WTC11 (cell line): Measurements from ENCODE around the gene VPS8. TPM values are rescaled to one million over a fixed set of nuclear protein-coding genes. Genes with fewer than 3 reads are reported as not detected.

ENCODE experiments used
- ATAC-seq: fragments of 200-7000 bp; cut with Tn5 transposase; 2 replicates; pipeline ENCODE4 v1.10.0; 2021; ENCODE audit warnings: mild to moderate bottlenecking, moderate library complexity
- CTCF ChIA-PET: fragments of 300-600 bp; sonication (Branson Sonifier 250); formaldehyde crosslinking; loops from one replicate; lab custom pipeline; 2021; ENCODE audit warnings: antibody characterized with exemption; lab: Charles Lee
- POLR2A ChIA-PET: fragments of 350-600 bp; sonication (Branson Sonifier 250); formaldehyde crosslinking; loops from one replicate; lab custom pipeline; 2021; ENCODE audit warnings: antibody characterized with exemption; lab: Charles Lee
- DNase-seq: peaks from one replicate; pipeline ENCODE4 v3.0.0; 2021; ENCODE audit warnings: low spot score
- H3K27ac Mint-ChIP-seq: 2 replicates; pipeline ENCODE4 v1.8.0; 2021; ENCODE audit warnings: mixed read lengths
- H3K27me3 Mint-ChIP-seq: 2 replicates; pipeline ENCODE4 v1.8.0; 2021; ENCODE audit warnings: low read depth, mild to moderate bottlenecking, moderate library complexity, mixed read lengths
- H3K36me3 Mint-ChIP-seq: 2 replicates; pipeline ENCODE4 v1.8.0; 2021; ENCODE audit warnings: mixed read lengths
- H3K4me1 Mint-ChIP-seq: 2 replicates; pipeline ENCODE4 v1.8.0; 2022; ENCODE audit warnings: mixed read lengths
- H3K4me3 Mint-ChIP-seq: 2 replicates; pipeline ENCODE4 v1.8.0; 2021; ENCODE audit warnings: mild to moderate bottlenecking, moderate library complexity, mixed read lengths
- H3K9me3 Mint-ChIP-seq: 2 replicates; pipeline ENCODE4 v1.8.0; 2021; ENCODE audit warnings: mixed read lengths
- GABPB1 ChIP-seq: sonication (generic); formaldehyde crosslinking; IDR thresholded peaks from 2 replicates; pipeline ENCODE4 v1.8.1; 2023; ENCODE audit warnings: mild to moderate bottlenecking, missing genetic modification reagents
- GRHL2 ChIP-seq: fragments of 250-450 bp; sonication (Bioruptor Pico); IDR thresholded peaks from 2 replicates; pipeline ENCODE4 v1.8.0; 2022; ENCODE audit warnings: mild to moderate bottlenecking, moderate library complexity; ENCODE audit not compliant: insufficient replicate concordance, severe bottlenecking
- KAT7 ChIP-seq: sonication (generic); formaldehyde crosslinking; IDR thresholded peaks from 2 replicates; pipeline ENCODE4 v1.8.1; 2023; ENCODE audit warnings: missing genetic modification reagents, mild to moderate bottlenecking, borderline replicate concordance
- SOX15 ChIP-seq: fragments of 250-450 bp; sonication (Bioruptor Pico); IDR thresholded peaks from 2 replicates; pipeline ENCODE4 v1.9.0; 2021; ENCODE audit warnings: mild to moderate bottlenecking
- TCF7 ChIP-seq: sonication (generic); formaldehyde crosslinking; IDR thresholded peaks from 2 replicates; pipeline ENCODE4 v1.8.0; 2022; ENCODE audit warnings: mild to moderate bottlenecking, low read depth, missing genetic modification reagents, moderate library complexity
- TP53 ChIP-seq: sonication (generic); formaldehyde crosslinking; IDR thresholded peaks from 2 replicates; pipeline ENCODE4 v1.8.1; 2023; ENCODE audit warnings: mild to moderate bottlenecking, missing genetic modification reagents
- ZBTB21 ChIP-seq: sonication (generic); formaldehyde crosslinking; IDR thresholded peaks from 2 replicates; pipeline ENCODE4 v1.8.1; 2023; ENCODE audit warnings: mild to moderate bottlenecking, missing genetic modification reagents, borderline replicate concordance
- ZNF121 ChIP-seq: sonication (generic); formaldehyde crosslinking; IDR thresholded peaks from 2 replicates; pipeline ENCODE4 v1.8.0; 2023; ENCODE audit warnings: missing genetic modification reagents
- ZNF219 ChIP-seq: sonication (generic); formaldehyde crosslinking; IDR thresholded peaks from 2 replicates; pipeline ENCODE4 v1.8.0; 2023; ENCODE audit warnings: missing genetic modification reagents, mild to moderate bottlenecking, borderline replicate concordance
- ZNF317 ChIP-seq: sonication (generic); formaldehyde crosslinking; IDR thresholded peaks from 2 replicates; pipeline ENCODE4 v1.8.1; 2023; ENCODE audit warnings: low read depth, mild to moderate bottlenecking, moderate library complexity, missing genetic modification reagents, borderline replicate concordance
- total RNA-seq: library from RNA; stranded (reverse); gene quantifications from 3 replicates; pipeline ENCODE4 v1.2.3, GENCODE V29; 2021
- TF ChIP-seq, protein P1 (sequence below): sonication (generic); formaldehyde crosslinking; IDR thresholded peaks from 2 replicates; pipeline ENCODE4 v1.8.1; 2023; ENCODE audit warnings: mild to moderate bottlenecking, missing genetic modification reagents
- TF ChIP-seq, protein P2 (sequence below): fragments of 250-450 bp; sonication (Bioruptor Pico); IDR thresholded peaks from 2 replicates; pipeline ENCODE4 v2.1.2; 2022; ENCODE audit warnings: mild to moderate bottlenecking, moderate library complexity
- TF ChIP-seq, protein P3 (sequence below): sonication (generic); formaldehyde crosslinking; IDR thresholded peaks from 2 replicates; pipeline ENCODE4 v1.8.1; 2023; ENCODE audit warnings: mild to moderate bottlenecking, missing genetic modification reagents, borderline replicate concordance
- TF ChIP-seq, protein P4 (sequence below): sonication (generic); formaldehyde crosslinking; IDR thresholded peaks from 2 replicates; pipeline ENCODE4 v1.8.1; 2022; ENCODE audit warnings: mild to moderate bottlenecking, moderate library complexity, missing genetic modification reagents
- TF ChIP-seq, protein P5 (sequence below): sonication (generic); formaldehyde crosslinking; IDR thresholded peaks from 2 replicates; pipeline ENCODE4 v1.8.1; 2023; ENCODE audit warnings: mild to moderate bottlenecking, moderate library complexity, missing genetic modification reagents
- TF ChIP-seq, protein P6 (sequence below): fragments of 250-450 bp; sonication (Bioruptor Pico); IDR thresholded peaks from 2 replicates; pipeline ENCODE4 v1.9.0; 2021; ENCODE audit warnings: mild to moderate bottlenecking
- TF ChIP-seq, protein P7 (sequence below): sonication (generic); formaldehyde crosslinking; IDR thresholded peaks from 2 replicates; pipeline ENCODE4 v1.8.1; 2023; ENCODE audit warnings: mild to moderate bottlenecking, missing genetic modification reagents, moderate library complexity
- TF ChIP-seq, protein P8 (sequence below): sonication (generic); formaldehyde crosslinking; IDR thresholded peaks from 2 replicates; pipeline ENCODE4 v1.8.1; 2022; ENCODE audit warnings: low read depth, mild to moderate bottlenecking, moderate library complexity, missing genetic modification reagents, borderline replicate concordance
- TF ChIP-seq, protein P9 (sequence below): sonication (generic); formaldehyde crosslinking; IDR thresholded peaks from 2 replicates; pipeline ENCODE4 v1.8.1; 2022; ENCODE audit warnings: low read depth, missing genetic modification reagents, borderline replicate concordance

VPS8 gene
- total RNA-seq, 1 experiment from 2014 or later: 44.9 TPM

DNA sequence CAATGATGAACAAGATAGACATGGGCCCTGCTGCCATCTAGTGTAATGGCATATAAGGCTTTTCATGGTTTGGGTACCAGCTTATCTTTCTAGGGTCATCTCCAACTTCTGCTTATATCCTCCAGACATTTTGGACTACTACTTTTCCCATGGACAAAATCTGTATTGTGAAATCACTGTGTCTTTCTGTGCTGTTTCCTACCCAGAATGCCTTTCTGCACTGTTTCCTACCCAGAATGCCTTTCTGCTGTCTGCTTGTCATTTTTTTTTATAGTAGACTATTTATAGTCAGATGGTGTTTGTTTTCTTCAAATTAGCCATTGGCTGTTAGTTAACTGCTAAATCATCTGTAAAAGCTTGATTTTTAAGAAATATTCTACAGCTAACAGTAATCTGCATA is 20.1 kb downstream of the VPS8 start (continued):
- TF ChIP-seq GRHL2 (CRISPR knock-in tag) (no peak), ZNF317 (no peak), ZBTB21 (no peak)
- TF ChIP-seq, protein P1, sequence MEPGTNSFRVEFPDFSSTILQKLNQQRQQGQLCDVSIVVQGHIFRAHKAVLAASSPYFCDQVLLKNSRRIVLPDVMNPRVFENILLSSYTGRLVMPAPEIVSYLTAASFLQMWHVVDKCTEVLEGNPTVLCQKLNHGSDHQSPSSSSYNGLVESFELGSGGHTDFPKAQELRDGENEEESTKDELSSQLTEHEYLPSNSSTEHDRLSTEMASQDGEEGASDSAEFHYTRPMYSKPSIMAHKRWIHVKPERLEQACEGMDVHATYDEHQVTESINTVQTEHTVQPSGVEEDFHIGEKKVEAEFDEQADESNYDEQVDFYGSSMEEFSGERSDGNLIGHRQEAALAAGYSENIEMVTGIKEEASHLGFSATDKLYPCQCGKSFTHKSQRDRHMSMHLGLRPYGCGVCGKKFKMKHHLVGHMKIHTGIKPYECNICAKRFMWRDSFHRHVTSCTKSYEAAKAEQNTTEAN: no peak
- TF ChIP-seq, protein P2, sequence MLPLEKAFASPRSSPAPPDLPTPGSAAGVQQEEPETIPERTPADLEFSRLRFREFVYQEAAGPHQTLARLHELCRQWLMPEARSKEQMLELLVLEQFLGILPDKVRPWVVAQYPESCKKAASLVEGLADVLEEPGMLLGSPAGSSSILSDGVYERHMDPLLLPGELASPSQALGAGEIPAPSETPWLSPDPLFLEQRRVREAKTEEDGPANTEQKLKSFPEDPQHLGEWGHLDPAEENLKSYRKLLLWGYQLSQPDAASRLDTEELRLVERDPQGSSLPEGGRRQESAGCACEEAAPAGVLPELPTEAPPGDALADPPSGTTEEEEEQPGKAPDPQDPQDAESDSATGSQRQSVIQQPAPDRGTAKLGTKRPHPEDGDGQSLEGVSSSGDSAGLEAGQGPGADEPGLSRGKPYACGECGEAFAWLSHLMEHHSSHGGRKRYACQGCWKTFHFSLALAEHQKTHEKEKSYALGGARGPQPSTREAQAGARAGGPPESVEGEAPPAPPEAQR (CRISPR knock-in tag): no peak

DNA sequence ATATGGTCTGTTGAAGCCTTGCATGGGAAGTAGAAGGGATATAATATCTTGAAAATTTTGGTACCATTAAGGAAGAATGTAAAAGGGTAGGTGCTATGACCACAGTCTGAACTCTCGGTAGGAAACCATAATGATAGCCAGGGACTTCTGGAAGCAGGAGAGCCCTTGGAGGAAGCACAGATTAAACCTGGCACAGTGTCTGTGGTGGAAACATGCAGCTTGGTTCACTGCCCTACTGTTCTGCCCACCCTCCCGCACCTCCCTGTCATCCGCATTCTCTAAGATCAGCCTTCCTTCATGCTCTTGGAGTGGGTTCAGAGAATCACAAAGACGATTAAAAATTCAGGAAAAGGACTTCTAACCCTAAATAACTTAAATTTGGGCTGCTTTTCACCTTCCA is 20.9 kb downstream of the VPS8 start:
- Mint-ChIP-seq H3K27me3 (no peaks in the 10 kb centered on the region), H3K4me1 (peaks cover 16% of the 10 kb centered on the region), H3K27ac (no peak overlapping the region), H3K9me3 (no peaks in the 10 kb centered on the region), H3K4me3 (no peak overlapping the region), H3K36me3 (peaks cover 21% of the 10 kb centered on the region)
- ATAC-seq (no peak), DNase-seq (no peak)
- ChIA-PET POLR2A (no interaction called here), CTCF (no interaction called here)
- TF ChIP-seq, protein P3, sequence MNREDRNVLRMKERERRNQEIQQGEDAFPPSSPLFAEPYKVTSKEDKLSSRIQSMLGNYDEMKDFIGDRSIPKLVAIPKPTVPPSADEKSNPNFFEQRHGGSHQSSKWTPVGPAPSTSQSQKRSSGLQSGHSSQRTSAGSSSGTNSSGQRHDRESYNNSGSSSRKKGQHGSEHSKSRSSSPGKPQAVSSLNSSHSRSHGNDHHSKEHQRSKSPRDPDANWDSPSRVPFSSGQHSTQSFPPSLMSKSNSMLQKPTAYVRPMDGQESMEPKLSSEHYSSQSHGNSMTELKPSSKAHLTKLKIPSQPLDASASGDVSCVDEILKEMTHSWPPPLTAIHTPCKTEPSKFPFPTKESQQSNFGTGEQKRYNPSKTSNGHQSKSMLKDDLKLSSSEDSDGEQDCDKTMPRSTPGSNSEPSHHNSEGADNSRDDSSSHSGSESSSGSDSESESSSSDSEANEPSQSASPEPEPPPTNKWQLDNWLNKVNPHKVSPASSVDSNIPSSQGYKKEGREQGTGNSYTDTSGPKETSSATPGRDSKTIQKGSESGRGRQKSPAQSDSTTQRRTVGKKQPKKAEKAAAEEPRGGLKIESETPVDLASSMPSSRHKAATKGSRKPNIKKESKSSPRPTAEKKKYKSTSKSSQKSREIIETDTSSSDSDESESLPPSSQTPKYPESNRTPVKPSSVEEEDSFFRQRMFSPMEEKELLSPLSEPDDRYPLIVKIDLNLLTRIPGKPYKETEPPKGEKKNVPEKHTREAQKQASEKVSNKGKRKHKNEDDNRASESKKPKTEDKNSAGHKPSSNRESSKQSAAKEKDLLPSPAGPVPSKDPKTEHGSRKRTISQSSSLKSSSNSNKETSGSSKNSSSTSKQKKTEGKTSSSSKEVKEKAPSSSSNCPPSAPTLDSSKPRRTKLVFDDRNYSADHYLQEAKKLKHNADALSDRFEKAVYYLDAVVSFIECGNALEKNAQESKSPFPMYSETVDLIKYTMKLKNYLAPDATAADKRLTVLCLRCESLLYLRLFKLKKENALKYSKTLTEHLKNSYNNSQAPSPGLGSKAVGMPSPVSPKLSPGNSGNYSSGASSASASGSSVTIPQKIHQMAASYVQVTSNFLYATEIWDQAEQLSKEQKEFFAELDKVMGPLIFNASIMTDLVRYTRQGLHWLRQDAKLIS (CRISPR knock-in tag): no peak
- TF ChIP-seq, protein P2 (CRISPR knock-in tag): no peak
- TF ChIP-seq GABPB1 (CRISPR knock-in tag) (no peak), SOX15 (CRISPR knock-in tag) (no peak), TP53 (no peak), ZNF121 (CRISPR knock-in tag) (no peak), KAT7 (CRISPR knock-in tag) (no peak), TCF7 (CRISPR knock-in tag) (no peak), ZNF219 (CRISPR knock-in tag) (no peak)
- TF ChIP-seq, protein P4, sequence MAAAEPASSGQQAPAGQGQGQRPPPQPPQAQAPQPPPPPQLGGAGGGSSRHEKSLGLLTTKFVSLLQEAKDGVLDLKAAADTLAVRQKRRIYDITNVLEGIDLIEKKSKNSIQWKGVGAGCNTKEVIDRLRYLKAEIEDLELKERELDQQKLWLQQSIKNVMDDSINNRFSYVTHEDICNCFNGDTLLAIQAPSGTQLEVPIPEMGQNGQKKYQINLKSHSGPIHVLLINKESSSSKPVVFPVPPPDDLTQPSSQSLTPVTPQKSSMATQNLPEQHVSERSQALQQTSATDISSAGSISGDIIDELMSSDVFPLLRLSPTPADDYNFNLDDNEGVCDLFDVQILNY: no peak
- TF ChIP-seq, protein P5, sequence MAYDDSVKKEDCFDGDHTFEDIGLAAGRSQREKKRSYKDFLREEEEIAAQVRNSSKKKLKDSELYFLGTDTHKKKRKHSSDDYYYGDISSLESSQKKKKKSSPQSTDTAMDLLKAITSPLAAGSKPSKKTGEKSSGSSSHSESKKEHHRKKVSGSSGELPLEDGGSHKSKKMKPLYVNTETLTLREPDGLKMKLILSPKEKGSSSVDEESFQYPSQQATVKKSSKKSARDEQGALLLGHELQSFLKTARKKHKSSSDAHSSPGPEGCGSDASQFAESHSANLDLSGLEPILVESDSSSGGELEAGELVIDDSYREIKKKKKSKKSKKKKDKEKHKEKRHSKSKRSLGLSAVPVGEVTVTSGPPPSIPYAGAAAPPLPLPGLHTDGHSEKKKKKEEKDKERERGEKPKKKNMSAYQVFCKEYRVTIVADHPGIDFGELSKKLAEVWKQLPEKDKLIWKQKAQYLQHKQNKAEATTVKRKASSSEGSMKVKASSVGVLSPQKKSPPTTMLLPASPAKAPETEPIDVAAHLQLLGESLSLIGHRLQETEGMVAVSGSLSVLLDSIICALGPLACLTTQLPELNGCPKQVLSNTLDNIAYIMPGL (CRISPR knock-in tag): no peak
- TF ChIP-seq, protein P6, sequence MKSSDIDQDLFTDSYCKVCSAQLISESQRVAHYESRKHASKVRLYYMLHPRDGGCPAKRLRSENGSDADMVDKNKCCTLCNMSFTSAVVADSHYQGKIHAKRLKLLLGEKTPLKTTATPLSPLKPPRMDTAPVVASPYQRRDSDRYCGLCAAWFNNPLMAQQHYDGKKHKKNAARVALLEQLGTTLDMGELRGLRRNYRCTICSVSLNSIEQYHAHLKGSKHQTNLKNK (CRISPR knock-in tag): no peak
- TF ChIP-seq, protein P1: no peak
- TF ChIP-seq, protein P7, sequence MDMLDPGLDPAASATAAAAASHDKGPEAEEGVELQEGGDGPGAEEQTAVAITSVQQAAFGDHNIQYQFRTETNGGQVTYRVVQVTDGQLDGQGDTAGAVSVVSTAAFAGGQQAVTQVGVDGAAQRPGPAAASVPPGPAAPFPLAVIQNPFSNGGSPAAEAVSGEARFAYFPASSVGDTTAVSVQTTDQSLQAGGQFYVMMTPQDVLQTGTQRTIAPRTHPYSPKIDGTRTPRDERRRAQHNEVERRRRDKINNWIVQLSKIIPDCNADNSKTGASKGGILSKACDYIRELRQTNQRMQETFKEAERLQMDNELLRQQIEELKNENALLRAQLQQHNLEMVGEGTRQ (CRISPR knock-in tag): no peak
- TF ChIP-seq, protein P8, sequence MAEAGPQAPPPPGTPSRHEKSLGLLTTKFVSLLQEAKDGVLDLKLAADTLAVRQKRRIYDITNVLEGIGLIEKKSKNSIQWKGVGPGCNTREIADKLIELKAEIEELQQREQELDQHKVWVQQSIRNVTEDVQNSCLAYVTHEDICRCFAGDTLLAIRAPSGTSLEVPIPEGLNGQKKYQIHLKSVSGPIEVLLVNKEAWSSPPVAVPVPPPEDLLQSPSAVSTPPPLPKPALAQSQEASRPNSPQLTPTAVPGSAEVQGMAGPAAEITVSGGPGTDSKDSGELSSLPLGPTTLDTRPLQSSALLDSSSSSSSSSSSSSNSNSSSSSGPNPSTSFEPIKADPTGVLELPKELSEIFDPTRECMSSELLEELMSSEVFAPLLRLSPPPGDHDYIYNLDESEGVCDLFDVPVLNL (CRISPR knock-in tag): no peak
- TF ChIP-seq, protein P9, sequence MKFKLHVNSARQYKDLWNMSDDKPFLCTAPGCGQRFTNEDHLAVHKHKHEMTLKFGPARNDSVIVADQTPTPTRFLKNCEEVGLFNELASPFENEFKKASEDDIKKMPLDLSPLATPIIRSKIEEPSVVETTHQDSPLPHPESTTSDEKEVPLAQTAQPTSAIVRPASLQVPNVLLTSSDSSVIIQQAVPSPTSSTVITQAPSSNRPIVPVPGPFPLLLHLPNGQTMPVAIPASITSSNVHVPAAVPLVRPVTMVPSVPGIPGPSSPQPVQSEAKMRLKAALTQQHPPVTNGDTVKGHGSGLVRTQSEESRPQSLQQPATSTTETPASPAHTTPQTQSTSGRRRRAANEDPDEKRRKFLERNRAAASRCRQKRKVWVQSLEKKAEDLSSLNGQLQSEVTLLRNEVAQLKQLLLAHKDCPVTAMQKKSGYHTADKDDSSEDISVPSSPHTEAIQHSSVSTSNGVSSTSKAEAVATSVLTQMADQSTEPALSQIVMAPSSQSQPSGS (CRISPR knock-in tag): no peak
